NCI-H2029 treated with DMSO at 0.1 percent for 48 hours (cell line): ENCODE results near the gene VGLL4.
"Not testable (repeated sequence)": the region's sequence is repeated elsewhere in the genome, so short reads cannot be mapped to it uniquely, and the experiment has no call there.

Source experiments
- DNase-seq: peaks from one replicate; lab custom pipeline; 2025; lab: John Stamatoyannopoulos, UW

The VGLL4 gene

GRCh38 chr3:11584570-11584969, 59.1 kb downstream of the VGLL4 start:
- DNase-seq = no peak

GRCh38 chr3:11583638-11584046, 60.1 kb downstream of the VGLL4 start:
- no peak for DNase-seq

- no peak for DNase-seq
Observed at GRCh38 chr3:11583235-11583634, 60.5 kb downstream of the VGLL4 start.

- no peak for DNase-seq
Observed at GRCh38 chr3:11582191-11582968, 61.3 kb downstream of the VGLL4 start.

GRCh38 chr3:11581237-11582190, 62.2 kb downstream of the VGLL4 start:
- DNase-seq = no peak

GRCh38 chr3:11580645-11581044, 63.1 kb downstream of the VGLL4 start:
- DNase-seq = no peak

- no peak for DNase-seq
Observed at GRCh38 chr3:11578169-11578568, 65.5 kb downstream of the VGLL4 start.

- DNase-seq = no peak
Observed at GRCh38 chr3:11576453-11576852, 67.3 kb downstream of the VGLL4 start.

GRCh38 chr3:11575677-11576076, 68.0 kb downstream of the VGLL4 start:
- no peak for DNase-seq

GRCh38 chr3:11574981-11575669, 68.6 kb downstream of the VGLL4 start:
- DNase-seq = no peak

- DNase-seq = not testable (repeated sequence)
Observed at GRCh38 chr3:11572660-11573059, 71.1 kb downstream of the VGLL4 start.

- no peak for DNase-seq
Observed at GRCh38 chr3:11570789-11571495, 72.8 kb downstream of the VGLL4 start.

GRCh38 chr3:11570251-11570650, 73.5 kb downstream of the VGLL4 start:
- no peak for DNase-seq

GRCh38 chr3:11569156-11569741, 74.5 kb downstream of the VGLL4 start:
- no peak for DNase-seq

GRCh38 chr3:11568503-11569155, 75.1 kb downstream of the VGLL4 start:
- no peak for DNase-seq

GRCh38 chr3:11567516-11568467, 75.9 kb downstream of the VGLL4 start:
- no peak for DNase-seq

GRCh38 chr3:11566916-11567315, 76.8 kb downstream of the VGLL4 start:
- no peak for DNase-seq

GRCh38 chr3:11566478-11566877, 77.2 kb downstream of the VGLL4 start:
- no peak for DNase-seq

- DNase-seq = no peak
Observed at GRCh38 chr3:11565932-11566331, 77.8 kb downstream of the VGLL4 start.

- DNase-seq = no peak
Observed at GRCh38 chr3:11565492-11565891, 78.2 kb downstream of the VGLL4 start.
